ENCODE measurements around the gene ELOVL6.

DNA sequence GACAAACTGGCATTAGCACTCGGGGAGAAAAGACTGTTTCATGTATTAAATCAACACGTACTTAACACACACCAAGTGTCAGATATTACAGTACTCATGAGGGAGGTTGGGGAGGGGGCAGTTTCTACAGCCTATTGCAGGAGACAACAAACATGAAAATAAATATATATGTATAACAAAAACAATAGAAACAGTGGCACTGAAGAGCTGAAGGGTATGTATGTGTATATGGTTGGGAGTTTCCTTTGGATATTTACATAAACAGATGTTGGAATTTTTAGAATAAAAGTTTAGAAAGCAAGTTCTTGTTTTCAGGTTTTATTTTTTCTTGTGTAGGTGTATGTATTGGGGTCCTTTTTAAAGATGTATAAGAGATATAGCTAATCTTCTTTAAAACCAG, 133.5 kb downstream of the ELOVL6 start:
- TF ChIP-seq CTCF (conservative IDR thresholded peaks at IDR 0.05; ENCODE audit: low read depth, low read length) (no peak), EZH2 (IDR thresholded peaks at IDR 0.05; ENCODE audit: low read length, unreplicated experiment) (no peak), EZH2phosphoT487 (IDR thresholded peaks at IDR 0.05; ENCODE audit: borderline replicate concordance, low read length) (no peak)
